KOPT-K1 (cell line): ENCODE measurements around the gene RIMBP2.

Experiments
- H3K27ac ChIP-seq: fragments of 200-600 bp; sonication (generic); 2 replicates; pipeline ENCODE4 v1.5.1; 2016; ENCODE audit warnings: antibody characterized with exemption, mild to moderate bottlenecking, low read depth, low read length; ENCODE audit not compliant: poor library complexity, severe bottlenecking
- H3K36me3 ChIP-seq: fragments of 200-600 bp; sonication (generic); 2 replicates; pipeline ENCODE4 v1.5.1; 2017; ENCODE audit warnings: antibody characterized with exemption, mild to moderate bottlenecking, low read length, moderate library complexity; ENCODE audit not compliant: insufficient read depth
- H3K9me3 ChIP-seq: fragments of 200-600 bp; sonication (generic); 2 replicates; pipeline ENCODE4 v1.5.1; 2017; ENCODE audit warnings: antibody characterized with exemption, low read length, mild to moderate bottlenecking; ENCODE audit not compliant: insufficient read depth, poor library complexity, severe bottlenecking

Gene RIMBP2

DNA sequence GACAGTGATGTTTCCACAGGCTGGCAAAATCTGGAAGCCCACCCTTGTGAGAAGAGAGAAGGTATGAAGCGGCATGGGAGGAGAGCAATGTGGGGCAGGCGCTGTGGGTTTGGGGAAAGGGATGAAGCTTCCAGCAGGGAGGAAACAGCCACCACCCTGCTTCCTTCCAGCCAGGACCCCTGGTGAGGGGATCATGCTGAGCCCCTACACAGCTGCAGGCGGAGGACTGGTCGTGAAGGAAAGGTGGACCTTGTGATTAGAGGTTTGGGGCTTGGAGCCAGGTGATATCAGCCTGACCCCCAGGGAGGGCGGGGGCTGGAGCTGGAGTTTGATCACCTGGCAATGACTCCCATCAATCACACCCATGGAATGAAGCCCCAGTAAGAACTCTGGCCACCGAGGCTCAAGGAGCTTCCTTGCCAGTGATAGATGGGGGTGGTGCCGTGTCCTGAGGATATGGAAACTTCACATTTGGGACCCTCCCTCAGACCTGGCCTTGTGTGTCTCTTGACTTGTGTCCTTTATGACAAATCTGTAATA is 48.6 kb downstream of the RIMBP2 start:
- no peaks in the 10 kb centered on the region for H3K36me3 ChIP-seq
- no peak overlapping the region for H3K27ac ChIP-seq
- H3K9me3 ChIP-seq, result peaks cover 34% of the 10 kb centered on the region

DNA sequence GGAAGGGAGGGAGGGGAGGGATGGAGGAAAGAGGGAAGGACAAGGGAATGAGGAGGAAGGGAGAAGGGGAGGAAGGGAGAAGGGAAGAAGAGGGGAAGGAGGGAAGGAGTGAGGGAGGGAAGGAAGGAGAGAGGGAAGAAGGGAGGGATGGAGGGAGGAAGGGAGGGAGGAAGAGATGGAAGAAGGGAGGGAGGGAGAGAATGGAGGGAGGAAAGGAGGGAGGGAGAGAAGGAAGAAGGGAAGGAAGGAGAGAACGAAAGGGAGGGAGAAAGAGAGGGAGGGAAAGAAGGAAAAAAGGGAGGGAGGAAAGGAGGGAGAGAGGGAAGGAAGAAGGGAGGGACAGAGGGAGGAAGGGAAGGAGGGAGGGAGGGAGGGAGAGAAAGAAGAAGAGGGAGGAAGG is 49.5 kb downstream of the RIMBP2 start:
- H3K9me3 ChIP-seq, result peaks cover 34% of the 10 kb centered on the region
- H3K36me3 ChIP-seq, result no peaks in the 10 kb centered on the region
- H3K27ac ChIP-seq, result no peak overlapping the region

DNA sequence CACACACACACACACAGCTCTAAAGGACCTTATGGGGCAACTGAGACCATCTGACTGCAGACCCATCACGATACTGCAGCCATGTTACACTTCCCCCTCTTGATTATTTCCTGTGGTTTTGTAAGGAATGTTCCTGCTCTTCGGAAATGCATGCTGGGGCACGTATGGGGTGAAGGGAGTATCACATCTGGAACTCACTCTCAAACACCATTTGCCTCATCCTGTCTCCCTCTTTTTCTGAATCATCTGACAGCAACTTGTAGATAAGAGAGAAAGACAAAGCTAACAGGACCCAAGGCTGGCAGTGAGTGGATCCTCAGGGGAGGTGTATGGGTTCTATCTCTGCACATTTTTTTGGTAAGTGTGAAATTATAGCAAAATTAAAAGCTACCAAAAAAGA is 50.3 kb downstream of the RIMBP2 start:
- Histone ChIP-seq H3K9me3 (peaks cover 34% of the 10 kb centered on the region), H3K36me3 (no peaks in the 10 kb centered on the region), H3K27ac (no peak overlapping the region)

DNA sequence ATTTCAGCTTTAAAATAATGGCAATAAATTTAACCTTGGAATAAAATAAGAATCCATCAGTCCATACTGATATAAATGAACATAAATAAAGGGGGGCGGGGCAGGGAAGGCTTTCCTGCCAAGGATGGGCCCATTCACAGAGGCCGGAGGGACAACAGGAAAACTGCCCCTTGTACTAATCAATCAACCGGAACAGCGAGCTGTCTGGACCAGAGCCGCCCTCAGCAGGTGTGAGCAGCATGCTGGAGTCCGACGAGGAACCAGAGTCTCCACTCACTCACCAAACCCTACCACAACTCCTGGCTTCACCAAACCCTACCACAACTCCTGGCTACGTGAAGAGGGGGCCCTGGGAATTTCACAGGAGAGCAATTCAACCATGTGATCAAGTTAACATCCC is 51.3 kb downstream of the RIMBP2 start:
- Histone ChIP-seq H3K27ac (no peak overlapping the region), H3K9me3 (peaks cover 34% of the 10 kb centered on the region), H3K36me3 (no peaks in the 10 kb centered on the region)

DNA sequence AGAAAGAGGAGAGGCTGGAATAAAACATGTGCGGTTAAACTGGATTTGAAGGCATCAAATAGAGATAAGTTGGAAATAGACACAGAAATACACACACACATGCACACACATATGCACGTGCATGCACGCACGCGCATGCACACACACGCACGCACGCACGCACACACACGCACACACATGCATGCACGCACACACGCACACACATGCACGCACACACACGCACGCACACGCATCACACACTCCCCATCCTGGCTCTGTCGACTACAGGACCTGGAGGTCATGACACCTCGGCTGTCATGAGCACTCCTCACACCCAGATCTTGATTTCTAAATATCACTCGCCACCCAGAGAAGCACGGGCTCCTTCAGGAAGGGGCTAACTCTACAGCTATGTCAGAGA is 51.8 kb downstream of the RIMBP2 start:
- H3K9me3 ChIP-seq, result peaks cover 34% of the 10 kb centered on the region
- no peaks in the 10 kb centered on the region for H3K36me3 ChIP-seq
- H3K27ac ChIP-seq, result no peak overlapping the region

DNA sequence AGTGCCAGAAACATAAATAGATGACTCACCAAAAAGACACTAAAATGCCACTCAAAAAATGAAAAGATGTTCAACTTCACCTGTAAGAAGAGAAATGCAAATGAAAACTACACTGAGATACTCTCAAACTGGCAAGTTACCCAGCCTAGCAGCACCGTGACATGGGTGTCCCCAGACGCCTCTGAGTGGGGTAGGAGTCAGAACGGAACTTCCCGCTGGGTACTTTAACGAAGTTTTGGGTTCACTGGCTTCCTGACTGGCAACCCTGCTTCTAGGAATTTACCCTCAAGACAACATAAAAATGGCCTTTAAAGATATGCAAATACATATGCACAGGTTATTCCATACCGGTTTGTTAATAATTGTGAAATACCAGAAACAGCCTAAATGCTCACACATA is 52.6 kb downstream of the RIMBP2 start:
- Histone ChIP-seq H3K9me3 (peaks cover 28% of the 10 kb centered on the region), H3K27ac (no peak overlapping the region), H3K36me3 (no peaks in the 10 kb centered on the region)

DNA sequence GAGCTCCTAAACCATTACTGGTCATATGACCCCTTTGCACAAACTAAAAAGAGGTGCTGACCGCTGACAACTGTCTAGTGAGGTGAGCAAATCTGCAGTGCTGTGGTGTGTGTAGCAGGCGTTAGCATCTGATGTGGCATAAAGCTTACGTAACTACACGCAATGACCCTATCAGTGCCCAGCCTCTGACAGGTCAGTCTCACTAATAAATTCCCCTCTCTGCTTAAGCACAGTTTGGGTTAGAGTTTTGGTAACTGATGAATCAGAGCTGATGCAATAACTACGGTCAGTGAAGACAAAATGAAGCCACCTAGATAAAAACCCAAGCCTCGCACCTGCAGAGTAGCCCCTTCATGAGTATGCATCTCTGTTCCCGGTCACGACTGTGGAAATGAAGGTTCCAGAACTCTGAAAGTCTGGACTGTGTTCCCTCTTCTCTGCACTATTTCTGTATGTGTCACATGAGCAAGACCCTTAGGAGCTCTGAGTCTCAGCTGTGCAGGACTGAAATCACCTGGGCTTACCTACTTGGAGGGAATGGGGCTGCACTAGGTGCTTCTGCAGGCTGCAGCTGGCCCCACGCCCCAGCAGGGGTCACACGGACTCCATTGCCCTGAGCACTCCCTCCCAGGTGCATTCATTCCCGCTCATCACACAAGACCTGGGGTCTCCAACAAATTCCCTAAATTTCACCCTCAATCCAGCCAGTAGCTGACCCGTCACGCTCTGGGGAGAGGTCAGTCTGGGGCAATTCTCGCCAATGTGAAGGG is 54.4 kb downstream of the RIMBP2 start:
- Histone ChIP-seq H3K9me3 (peaks cover 12% of the 10 kb centered on the region), H3K27ac (no peak overlapping the region), H3K36me3 (no peaks in the 10 kb centered on the region)

DNA sequence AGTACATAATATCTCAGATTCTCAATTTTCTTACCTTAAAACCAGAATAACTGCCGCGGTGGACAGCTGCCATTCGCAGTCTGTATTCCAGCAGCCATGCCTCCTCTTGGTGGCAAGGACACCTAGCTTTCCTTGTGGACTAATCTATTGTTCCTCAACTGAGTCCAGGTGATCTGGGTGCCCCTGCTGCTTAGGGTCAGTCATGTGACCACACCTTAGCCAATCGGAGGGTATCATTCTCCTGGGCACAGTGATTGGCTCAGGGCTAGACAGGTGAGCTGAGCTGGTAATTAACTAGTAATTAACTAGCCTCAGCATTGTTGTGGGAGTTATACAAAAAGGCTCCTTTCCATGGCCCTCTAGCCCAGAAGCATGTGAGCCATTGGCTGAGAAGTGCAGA is 55.0 kb downstream of the RIMBP2 start:
- H3K36me3 ChIP-seq, result no peaks in the 10 kb centered on the region
- peaks cover 12% of the 10 kb centered on the region for H3K9me3 ChIP-seq
- no peak overlapping the region for H3K27ac ChIP-seq

DNA sequence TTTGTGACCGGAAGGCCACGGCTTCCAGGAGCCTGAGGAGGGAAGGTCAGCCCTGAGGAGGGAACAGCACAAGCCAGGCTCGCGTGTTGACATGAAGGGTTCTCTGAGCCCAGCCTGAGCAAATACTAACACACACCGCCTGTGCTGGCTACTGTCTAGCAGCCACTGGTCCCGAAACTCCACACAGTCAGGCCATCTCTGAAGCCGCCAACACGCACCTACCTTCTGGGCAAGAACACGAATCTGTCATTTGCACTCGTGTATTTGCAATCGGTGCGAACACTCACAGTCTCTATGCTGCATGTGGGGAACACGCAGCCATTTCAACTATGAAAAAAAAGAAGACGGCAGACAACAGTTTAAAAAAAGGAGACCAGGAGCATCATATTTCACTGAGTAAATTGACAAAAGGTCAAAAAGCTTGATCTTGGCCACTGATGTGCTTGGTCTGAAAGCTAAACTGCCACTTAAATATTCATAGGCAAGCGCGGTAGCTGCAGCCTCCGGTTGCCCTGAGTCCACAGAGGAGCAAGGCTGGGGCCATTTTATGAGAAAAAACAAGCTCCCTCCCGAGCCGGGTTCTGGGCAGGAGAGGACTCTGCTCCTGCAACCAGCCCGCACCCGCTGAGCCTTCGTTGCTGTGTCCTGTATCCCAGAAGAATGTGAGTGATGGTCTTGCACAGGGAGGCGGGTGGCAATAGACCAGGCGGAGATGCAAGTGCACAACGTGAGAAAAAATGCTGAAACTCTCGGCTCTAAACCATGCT is 57.8 kb downstream of the RIMBP2 start:
- Histone ChIP-seq H3K36me3 (no peaks in the 10 kb centered on the region), H3K9me3 (peaks cover 6% of the 10 kb centered on the region), H3K27ac (no peak overlapping the region)

DNA sequence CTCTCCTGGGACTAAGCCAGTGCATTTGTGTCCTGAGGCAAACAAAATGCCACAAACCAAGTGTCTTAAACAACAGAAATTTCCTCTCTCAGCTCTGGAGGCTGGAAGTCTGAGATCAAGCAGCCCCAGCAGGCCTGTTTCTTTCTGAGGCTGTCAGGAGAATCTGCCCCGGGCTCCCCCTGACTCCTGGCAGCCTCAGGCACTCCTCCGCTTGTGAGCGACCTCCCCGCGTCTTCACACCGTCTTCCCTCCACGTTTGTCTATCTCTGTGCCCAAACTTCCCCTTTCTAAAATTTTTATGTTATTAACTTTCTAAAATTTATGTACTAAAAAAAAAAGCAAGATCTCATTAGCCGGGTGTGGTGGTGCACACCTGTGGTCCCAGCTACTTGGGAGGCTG is 59.7 kb downstream of the RIMBP2 start:
- no peak overlapping the region for H3K27ac ChIP-seq
- H3K9me3 ChIP-seq, result peaks cover 6% of the 10 kb centered on the region
- no peaks in the 10 kb centered on the region for H3K36me3 ChIP-seq

DNA sequence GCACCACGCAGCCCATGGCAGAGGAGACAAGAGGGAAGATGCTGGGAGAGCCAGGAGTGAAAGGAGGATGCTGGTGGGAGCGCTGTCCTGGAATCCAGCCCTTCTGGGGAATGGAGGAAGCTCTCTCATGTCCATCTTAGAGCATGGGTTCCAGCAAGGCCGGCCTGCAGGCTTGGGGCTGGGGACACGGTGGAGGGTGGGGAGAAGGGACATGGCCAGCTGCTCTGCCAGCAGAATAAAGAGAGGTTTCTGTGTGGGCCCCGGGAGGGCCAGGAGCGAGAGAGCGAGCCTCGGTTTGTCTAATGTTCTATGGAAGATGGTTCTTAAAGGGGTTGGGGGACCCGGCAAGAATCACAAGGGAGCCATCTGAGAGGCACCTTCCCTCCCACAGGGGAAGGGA is 60.2 kb downstream of the RIMBP2 start:
- no peak overlapping the region for H3K27ac ChIP-seq
- H3K36me3 ChIP-seq, result no peaks in the 10 kb centered on the region
- peaks cover 6% of the 10 kb centered on the region for H3K9me3 ChIP-seq

DNA sequence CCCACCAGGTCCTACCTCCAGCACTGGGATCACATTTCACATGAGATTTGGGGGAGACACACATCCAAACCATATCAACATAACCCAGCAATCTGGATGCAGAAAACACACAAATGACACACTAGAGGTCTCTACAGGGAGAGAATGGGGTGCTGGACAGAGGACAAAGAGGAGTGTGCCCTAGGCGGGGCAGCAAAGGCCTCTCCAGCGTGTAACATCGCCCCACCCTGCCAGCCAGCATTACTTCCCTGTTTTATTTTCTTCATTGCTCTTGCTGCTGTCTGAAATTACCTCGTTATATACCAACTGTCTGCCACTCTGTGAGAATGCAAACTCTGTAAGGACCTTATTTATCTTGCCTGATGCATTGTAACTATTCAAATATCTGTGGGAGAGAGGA is 61.1 kb downstream of the RIMBP2 start:
- Histone ChIP-seq H3K36me3 (no peaks in the 10 kb centered on the region), H3K9me3 (peaks cover 6% of the 10 kb centered on the region), H3K27ac (no peak overlapping the region)

DNA sequence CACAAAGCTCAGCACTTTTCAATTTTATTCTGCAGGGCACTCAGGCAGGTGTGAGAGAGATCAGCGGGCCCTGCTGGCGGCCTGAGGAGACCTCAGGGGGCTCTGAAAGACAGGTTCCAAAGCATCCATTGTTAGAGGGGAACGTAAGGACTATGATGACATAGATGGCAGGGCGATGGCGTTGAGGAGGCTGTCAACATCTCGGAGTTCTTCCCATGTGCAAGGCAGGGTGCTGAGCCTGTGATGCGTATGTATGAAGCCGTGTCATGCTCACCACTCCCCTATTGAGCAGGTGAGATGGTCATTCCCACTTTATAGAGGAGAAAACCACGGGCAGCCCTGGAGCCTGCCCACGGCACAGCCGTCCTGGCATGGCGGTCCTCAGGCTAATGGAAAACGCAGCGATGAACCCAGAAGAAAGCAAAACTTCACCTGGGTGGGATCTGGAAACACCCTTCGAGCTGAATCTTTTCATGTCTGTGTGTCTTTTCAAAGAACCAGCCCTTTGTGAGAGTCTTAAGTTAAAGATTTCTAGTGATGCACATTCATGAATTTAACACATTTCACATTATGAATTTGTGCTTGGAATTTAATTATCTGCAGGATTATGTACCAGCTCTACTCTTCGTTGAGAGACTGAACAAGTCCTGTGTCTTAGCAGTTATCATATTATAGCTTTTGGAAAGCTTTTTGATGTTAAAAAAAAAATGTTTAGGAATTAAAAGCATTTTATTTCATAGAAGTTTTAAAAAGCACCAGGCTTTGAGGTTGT is 64.7 kb downstream of the RIMBP2 start:
- peaks cover 12% of the 10 kb centered on the region for H3K9me3 ChIP-seq
- no peak overlapping the region for H3K27ac ChIP-seq
- H3K36me3 ChIP-seq, result no peaks in the 10 kb centered on the region

DNA sequence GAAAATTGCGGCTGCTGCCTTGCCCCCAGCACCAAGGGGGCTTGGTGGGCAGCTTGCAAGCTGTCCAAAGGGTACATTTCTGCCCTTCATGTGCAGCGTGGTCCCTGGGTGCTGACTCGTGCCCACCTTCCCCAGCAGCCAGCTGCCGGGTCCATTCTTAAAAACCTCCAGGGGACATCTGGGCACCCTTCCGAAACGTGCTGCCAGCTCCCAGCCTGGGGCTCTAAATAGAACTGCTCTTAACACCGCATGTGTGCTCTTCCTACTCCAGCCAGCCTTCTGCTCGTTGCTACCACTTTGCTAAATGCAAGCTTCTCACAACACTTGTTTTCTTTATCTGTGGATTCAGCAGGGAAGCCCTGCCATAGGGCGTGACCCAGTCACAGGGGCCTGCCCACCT is 66.0 kb downstream of the RIMBP2 start:
- no peak overlapping the region for H3K27ac ChIP-seq
- H3K36me3 ChIP-seq, result no peaks in the 10 kb centered on the region
- peaks cover 13% of the 10 kb centered on the region for H3K9me3 ChIP-seq
